Measurements from ENCODE around the gene COL18A1. TPM values are rescaled to one million over a fixed set of nuclear protein-coding genes. Genes with fewer than 3 reads are reported as not detected.
A peak's percentile ranks its signal among the peaks of the same experiment; 100 is the strongest.

COL18A1 gene
- total RNA-seq, 1 donor from 2014 or later, result 302 TPM

DNA sequence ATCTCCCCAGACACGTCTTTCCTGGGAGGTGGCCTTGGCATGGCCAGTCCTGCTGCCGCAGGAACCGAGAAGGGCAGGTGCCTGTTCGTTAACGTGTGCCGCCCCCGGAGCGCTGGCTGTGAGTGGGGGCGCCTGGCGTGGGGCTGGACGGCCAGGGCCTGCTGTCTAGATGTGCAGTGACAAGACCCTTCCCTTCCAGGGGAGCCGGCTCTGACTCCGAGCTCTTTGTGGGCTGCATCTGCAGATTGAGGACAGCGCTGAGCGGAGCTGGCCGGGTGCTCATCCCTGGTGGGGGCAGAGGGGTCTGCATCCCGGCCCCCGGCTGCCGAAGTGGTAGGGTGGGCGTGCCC lies 13.0 kb downstream of the COL18A1 start:
- Mint-ChIP-seq H3K27ac (no peak overlapping the region), H3K36me3 (no peaks in the 10 kb centered on the region), H3K9me3 (no peaks in the 10 kb centered on the region), H3K27me3 (ENCODE audit: low read depth) (no peaks in the 10 kb centered on the region), H3K4me1 (peaks cover 62% of the 10 kb centered on the region), H3K4me3 (no peak overlapping the region)
- no peak for DNase-seq (ENCODE audit: low spot score in 2 of 2, unreplicated experiment in 2 of 2)
- no peak for TF ChIP-seq CTCF (IDR thresholded peaks at IDR 0.05; ENCODE audit: unreplicated experiment)

GRCh38 chr21:45418301-45419071 lies 13.5 kb downstream of the COL18A1 start:
- Mint-ChIP-seq H3K9me3 (no peaks in the 10 kb centered on the region), H3K36me3 (no peaks in the 10 kb centered on the region), H3K27me3 (ENCODE audit: low read depth) (no peaks in the 10 kb centered on the region), H3K4me3 (no peak overlapping the region), H3K27ac (no peak overlapping the region), H3K4me1 (peaks cover 56% of the 10 kb centered on the region)
- no peak for DNase-seq (ENCODE audit: low spot score in 2 of 2, unreplicated experiment in 2 of 2)
- no peak for TF ChIP-seq CTCF (IDR thresholded peaks at IDR 0.05; ENCODE audit: unreplicated experiment)

DNA sequence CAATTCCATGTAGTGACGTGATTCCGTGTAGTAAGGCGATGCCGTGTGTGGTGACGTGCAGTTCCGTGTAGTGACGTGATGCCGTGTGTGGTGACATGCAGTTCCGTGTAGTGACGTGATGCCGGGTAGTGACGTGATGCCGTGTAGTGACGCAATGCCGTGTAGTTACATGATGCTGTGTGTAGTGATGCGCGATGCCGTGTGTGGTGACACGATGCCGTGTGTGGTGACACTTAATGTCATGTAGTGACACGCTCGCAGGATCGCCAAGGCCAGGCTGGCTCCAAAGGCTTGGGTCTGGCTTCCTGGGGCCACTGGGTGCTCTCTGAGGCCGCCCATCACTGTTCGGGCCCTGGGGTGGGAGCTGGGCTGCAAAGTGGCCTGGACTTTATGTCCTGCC lies 14.2 kb downstream of the COL18A1 start:
- H3K4me1 Mint-ChIP-seq, result peaks cover 50% of the 10 kb centered on the region
- H3K36me3 Mint-ChIP-seq, result no peaks in the 10 kb centered on the region
- H3K27me3 Mint-ChIP-seq (ENCODE audit: low read depth), result no peaks in the 10 kb centered on the region
- no peak overlapping the region for H3K27ac Mint-ChIP-seq
- no peak for DNase-seq (ENCODE audit: low spot score in 2 of 2, unreplicated experiment in 2 of 2)
- no peak overlapping the region for H3K4me3 Mint-ChIP-seq
- no peaks in the 10 kb centered on the region for H3K9me3 Mint-ChIP-seq
- no peak for TF ChIP-seq CTCF (IDR thresholded peaks at IDR 0.05; ENCODE audit: unreplicated experiment)

GRCh38 chr21:45420061-45421041 lies 15.4 kb downstream of the COL18A1 start:
- Mint-ChIP-seq H3K36me3 (no peaks in the 10 kb centered on the region), H3K27me3 (ENCODE audit: low read depth) (no peaks in the 10 kb centered on the region), H3K4me1 (peaks cover 45% of the 10 kb centered on the region), H3K27ac (peak overlapping the region; percentile 86), H3K9me3 (no peaks in the 10 kb centered on the region), H3K4me3 (no peak overlapping the region)
- no peak for DNase-seq (ENCODE audit: low spot score in 2 of 2, unreplicated experiment in 2 of 2)
- TF ChIP-seq CTCF (IDR thresholded peaks at IDR 0.05; ENCODE audit: unreplicated experiment), result no peak

DNA sequence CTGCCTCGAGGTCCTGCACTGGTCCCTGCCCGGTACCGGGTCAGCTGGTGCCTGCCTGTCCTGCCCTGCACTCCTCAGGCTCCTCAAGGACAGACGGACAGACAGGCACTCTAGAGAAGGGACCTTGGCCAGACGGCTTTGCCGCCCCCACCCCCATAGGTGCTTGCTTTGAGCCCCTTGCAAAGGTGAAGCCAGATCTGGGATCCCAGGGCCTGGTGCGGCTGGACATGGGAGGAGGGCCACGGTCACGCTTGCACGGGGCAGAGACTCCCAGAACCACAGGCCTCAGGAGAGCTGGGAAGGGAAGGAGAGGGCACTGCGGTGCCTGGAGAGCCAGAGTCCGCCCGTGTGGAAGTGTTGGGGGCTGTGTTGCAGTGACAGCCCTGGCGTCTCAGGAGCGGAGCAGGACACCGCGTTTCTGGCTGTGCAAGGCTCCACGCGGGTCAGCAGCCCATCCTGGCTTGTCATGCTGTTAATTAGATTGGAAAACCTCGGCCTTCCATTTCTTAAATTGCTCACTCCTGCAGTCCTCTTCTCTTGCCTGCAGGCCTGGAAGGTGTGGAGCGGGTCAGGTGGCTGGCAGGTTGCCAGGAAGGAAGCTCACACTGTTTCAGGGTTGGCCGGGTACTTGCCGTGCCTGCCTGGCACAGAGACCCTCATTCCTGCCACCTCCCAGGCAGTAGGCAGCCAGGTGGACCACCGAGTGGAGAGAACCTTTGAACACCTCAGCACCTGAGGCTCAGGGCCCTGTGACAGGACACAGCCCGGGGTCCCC lies 16.3 kb downstream of the COL18A1 start:
- Mint-ChIP-seq H3K9me3 (no peaks in the 10 kb centered on the region), H3K27me3 (ENCODE audit: low read depth) (no peaks in the 10 kb centered on the region), H3K27ac (peak overlapping the region; percentile 70), H3K36me3 (no peaks in the 10 kb centered on the region), H3K4me1 (peaks cover 45% of the 10 kb centered on the region), H3K4me3 (peak overlapping the region; percentile 15)
- peak in 1 of 2 experiments; percentile 77 for DNase-seq (ENCODE audit: low spot score in 2 of 2, unreplicated experiment in 2 of 2)
- TF ChIP-seq CTCF (IDR thresholded peaks at IDR 0.05; ENCODE audit: unreplicated experiment), result no peak

All from mesothelial cell of epicardium (in vitro differentiated cells).